ENCODE data around the gene MRPS2. TPM values are rescaled to one million over a fixed set of nuclear protein-coding genes. Genes with fewer than 3 reads are reported as not detected.

Gene MRPS2
- total RNA-seq, 1 donor from 2014 or later = 29.3 TPM

DNA sequence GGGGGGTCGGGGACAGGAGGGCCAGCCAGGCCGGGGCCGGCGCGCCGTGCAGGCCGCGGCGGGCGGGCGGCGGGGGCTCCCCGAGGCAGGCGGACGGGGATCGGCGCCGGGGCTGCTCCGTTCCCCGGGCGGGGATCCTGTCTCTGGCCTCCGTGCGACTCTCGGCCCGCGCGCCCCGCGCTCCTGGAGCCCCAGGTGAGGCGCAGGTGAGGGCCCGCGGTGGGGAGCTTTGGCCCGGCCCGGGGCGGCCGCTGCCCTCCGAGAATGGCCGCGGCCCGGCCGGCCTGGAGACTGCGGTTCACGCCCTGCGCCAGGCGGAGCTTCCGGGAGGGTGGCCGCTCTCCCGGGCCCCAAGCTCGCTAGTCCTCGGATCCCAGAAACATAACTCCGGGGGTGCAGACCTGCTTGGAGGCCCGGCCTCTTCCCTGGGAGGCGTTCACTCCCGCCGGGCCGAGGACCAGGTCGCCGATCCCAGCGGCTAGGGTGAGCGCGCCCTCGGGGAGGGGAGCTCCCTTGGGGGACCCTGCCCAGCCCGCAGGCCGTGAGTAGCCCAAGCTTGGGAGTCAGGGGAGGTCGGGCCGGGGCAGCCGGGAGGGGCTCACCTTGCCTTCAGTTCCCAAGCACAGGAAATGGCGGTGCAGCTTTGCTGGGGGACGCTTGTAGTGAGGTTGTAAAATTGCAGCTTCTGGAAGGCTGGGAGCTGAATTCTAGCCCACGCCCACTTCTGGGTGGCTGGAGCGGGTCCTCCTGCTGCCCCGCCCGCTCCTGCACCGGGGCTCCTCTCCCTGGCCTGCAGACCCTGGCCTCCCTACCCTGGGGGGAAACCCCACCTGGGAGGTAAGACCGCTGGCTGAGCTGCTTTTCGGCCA, 20.2 kb upstream of the MRPS2 start:
- no peak for DNase-seq (ENCODE audit: low spot score)

DNA sequence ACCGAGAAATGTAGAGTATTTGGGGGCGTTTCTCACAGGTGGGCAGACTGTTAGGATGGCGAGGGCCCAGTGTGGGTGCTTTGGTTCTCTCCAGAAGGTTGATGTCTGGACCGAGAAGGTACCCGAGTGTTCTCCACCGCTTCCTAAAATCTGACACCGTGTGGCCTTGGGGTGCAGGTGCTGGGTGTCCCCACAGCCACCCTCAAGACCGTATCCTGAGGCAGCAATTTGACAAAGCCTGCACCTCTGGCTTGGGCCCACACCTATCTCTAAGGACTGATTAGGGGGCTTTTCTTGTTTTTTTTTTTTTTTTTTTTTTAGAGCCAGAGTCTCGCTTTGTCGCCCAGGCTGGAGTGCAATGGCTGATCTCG, 19.6 kb upstream of the MRPS2 start:
- no peak for DNase-seq (ENCODE audit: low spot score)

DNA sequence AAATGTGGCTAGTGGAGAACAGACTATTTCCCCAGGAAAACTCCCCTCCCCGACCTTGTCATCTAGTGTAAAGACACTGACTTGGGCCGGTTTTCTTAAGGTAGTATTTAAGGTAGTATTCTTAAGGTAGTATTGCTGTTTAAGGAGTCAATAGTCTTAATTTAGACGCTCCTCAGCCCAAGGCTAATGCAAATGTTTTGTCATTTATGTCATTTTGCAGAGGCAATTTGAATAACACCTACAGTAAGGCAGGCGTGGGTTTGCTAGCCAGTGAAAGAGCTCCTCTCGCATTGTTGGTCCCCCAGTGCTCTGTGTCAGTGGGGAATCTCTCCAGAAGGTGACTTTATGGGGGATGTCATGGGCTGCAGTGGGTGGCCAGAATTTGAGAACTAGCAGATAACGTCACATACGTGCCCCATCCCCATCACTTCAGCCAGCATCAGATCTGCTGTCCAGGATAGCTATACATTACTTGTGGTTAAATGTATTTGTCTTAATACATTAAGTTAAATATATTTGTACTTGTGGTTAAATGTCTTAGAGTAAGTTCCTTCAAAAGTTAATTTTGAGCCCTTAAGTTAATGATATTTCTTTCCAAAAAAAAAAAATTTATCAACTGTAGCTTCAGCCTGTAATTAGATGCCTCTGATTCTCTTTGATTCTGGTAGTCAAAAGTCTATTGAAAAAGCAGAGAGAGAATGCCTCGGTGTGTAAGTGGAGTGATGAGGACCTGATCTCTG, 18.3 kb upstream of the MRPS2 start:
- DNase-seq (ENCODE audit: low spot score) = no peak

DNA sequence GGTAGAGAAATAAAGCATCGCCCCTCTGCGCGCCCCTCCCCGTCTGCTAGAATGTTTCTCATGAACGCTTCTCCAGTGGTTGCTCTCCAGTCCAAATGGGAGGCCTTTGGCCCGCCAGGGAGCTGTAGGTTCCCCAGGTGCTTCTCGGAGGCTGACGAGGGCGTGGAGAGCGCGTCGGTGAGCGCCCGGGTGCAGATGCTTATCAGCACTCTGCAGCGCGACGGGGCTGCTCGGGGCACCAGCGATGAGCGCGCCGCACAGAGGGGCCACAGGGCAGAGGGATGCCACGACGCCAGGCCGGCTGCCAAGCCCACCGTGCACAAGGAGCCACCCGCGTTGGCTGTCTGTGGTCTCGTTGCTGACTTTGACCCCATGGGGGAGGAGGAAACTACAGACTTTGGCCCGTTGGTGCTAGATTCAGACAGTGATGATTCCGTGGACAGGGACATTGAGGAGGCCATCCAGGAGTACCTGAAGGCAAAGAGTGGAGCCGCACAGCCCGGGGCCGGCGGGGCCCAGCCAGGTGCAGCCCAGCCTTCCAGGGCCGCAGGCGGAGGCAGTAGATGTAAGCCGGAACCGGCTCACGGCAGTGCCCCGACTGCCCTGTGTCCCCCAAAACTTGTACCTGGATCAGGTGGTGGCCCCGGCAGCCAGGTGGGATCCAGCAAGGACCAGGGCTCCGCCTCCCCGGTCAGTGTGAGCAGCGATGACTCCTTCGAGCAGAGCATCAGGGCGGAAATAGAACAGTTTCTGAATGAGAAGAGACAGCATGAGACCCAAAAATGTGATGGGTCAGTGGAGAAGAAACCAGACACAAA, 15.8 kb upstream of the MRPS2 start:
- DNase-seq (ENCODE audit: low spot score) = no peak

DNA sequence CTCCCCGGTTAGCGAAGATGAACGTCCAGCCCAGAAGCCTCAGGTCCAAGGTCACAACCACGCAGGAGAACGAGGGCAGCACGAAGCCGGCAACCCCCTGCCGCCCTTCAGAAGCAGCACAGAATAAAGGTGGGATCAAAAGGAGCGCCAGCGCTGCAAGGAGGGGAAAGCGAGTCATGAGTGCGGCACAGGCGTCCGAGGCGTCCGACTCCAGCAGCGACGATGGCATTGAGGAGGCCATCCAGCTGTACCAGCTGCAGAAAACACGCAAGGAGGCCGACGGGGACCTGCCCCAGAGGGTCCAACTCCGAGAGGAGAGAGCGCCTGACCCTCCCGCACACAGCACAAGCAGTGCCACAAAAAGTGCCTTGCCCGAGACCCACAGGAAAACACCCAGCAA, 15.1 kb upstream of the MRPS2 start:
- DNase-seq (ENCODE audit: low spot score) = no peak

DNA sequence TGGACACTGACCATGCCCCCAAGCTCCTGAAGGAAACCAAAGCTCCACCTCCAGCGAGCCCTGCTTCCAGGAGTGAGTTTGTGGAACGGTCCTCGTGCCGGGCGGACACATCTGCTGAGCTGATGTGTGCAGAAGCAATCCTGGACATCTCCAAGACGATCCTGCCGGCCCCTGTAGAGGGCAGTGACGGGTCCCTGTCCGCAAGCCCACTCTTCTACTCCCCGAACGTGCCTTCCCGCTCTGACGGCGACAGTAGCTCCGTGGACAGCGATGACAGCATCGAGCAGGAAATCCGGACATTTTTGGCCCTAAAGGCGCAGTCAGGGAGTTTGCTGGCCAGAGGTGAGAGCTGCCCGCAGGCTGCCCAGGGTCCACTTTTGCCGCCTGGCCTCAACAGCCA, 14.7 kb upstream of the MRPS2 start:
- no peak for DNase-seq (ENCODE audit: low spot score)

DNA sequence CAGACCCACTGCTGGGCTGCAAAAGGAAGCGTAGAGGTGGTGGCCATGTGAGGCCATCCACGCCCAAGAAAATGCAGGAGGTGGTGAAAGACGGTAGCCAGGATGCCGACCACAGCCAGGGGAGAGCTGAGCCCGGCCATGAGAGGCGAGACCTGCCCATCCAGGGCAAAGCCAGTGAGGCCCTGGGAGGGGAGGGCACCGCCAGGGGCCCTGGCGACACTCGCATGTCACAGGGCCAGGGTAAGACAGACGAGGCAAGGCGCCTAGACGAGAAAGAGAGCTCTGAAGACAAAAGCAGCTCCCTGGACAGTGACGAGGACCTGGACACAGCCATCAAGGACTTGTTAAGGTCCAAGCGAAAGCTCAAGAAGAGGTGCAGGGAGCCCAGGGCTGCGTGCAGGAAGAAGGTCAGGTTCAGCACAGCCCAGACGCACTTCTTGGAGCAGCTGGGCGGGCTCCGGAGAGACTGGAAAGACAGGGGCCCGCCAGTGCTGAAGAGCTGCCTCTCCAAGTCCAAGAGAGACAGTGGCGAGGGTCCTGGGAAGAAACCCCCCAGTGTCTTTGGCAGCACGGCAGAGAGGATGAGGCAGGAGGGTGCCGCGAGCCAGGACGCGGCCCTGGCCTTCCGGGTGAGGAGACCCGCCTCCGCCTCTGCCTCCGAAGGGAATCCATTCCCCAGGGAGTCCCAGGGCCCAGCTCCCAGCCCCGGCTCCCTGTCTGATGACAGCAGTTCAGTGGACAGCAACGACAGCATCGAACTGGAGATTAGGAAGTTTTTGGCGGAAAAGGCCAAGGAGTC, 14.0 kb upstream of the MRPS2 start:
- DNase-seq (ENCODE audit: low spot score) = no peak

DNA sequence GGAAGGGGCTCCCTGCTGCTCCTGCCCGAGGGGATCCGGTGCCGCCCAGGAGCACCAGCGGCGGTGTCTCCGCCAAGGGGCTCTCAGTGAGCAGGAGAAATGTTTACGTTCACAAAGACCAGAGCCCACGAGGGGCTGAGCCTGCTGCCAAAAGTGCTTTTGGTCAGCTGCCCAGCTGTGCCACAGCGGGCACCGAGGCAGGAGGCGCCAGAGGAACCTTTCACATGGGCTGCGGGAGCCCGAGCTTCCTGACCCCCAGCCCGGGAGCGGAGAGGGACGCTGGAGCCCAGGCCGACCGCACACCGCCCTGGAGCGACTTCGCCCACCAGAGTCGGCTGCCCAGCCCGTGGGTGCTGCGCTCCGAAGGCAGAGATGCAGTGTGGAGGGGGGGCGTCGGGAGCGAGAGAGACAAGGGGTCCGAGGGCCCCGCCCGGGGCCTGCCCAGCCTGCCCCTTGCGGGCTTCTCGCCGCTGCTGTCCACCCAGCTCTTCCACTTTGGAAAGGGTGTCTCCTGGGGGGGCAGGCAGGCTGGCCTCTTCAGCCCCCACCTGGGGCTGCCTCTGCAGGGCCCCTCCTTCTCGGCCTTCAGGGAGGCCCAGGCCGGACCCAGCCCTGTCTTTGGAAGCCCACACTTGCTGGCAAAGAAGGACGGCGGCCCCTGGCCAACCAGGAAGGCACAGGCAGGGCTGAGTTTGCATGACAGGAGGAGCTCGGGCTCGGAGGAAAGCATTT, 13.0 kb upstream of the MRPS2 start:
- DNase-seq (ENCODE audit: low spot score) = no peak

DNA sequence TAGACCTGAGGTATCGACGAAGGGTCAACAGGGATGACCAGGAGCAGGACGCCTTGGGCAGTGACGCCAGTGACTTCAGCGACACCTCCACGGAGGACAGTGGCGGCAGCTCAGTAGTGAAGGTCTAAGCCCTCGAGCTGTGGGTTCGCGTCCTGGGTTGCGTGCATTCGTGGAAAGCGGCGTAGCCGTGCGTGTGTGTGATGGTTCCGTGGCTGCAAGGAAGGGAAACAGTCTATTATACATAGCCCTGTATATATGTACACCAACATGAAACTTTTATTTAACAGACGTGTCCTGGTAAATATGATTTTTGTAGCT, 12.5 kb upstream of the MRPS2 start:
- DNase-seq (ENCODE audit: low spot score) = no peak

DNA sequence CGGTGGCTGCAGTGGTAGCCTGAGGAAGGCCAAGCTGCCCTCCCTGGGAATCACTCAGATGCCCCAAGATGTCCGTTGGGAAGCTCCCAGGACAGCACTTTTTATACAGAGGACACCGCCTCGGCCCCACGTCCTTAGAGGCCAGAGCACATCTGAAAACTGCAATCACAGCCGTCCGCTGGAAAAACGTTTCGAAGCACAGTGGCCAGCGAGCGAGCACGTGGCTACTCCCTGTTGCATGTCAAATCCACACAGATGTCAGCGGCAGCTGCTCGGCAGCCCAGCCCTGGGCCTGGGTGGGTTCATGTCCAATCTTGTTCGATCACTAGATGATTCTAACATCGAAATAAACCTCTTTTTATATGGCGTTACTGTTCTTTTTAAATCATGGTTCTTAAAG, 12.0 kb upstream of the MRPS2 start:
- DNase-seq (ENCODE audit: low spot score) = no peak

DNA sequence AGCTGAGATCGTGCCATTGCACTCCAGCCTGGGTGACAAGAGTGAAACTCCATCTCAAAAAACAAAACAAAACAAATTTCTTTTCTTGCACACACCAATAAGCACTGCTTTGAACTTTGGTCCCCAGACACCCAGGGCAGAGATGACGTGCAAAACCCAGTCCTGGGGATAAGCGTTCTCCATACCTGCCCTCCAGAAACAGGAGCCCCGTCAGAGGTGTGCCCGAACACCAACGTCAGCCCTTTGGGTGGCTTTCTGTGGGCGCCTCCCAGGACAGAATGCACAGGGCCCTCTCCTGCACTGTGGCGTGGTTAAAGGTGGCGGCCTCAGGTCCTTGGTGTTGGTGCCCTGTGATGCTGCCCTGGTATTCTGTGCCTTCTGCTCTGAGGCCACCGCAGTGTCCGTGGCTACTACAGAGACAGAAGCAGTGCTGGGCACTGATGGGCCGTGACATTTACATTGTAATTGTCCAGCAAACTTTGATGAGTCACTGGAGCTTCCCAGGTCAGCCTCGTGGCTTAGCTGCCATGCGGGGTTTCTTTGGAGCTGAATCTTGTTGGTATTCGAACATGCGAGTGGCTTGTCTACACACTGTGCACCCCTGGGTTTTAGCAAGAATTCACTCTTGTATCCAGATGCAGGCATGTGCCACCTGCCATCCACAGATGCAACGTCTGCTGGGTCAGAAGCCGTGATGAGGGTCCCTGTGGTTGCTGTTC, 11.1 kb upstream of the MRPS2 start:
- no peak for DNase-seq (ENCODE audit: low spot score)

DNA sequence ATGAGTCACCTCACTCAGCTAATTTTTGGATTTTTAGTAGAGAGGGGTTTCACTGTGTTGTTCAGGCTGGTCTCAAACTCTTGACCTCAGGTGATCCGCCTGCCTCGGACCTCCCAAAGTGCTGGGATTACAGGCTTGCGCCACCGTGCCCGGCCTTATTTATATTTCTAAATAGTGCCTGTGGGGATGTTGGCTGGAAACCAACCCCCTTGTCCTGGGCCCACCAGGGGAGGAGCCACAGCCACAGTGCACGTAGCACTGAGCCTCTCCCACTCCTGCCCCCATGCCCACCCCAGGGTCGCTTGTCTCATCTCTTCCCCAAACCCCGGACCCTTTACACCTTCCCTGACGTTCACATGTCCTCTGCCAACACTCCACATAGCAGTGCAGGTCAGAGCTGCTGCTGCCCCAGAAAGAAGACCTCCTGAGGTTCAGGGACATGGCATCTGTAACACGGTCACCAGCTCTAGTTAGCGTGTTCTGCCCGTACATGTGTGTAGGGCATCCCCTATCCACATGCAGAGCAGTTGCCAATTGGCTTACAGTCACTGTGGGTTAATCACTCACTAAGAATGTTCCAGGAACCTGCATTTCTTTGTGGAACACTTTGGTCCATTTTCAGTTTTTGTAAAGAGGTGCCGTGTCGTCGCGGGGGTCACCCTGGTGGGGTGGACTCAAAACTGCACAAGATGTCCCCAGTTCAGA, 10.2 kb upstream of the MRPS2 start:
- DNase-seq (ENCODE audit: low spot score) = no peak

DNA sequence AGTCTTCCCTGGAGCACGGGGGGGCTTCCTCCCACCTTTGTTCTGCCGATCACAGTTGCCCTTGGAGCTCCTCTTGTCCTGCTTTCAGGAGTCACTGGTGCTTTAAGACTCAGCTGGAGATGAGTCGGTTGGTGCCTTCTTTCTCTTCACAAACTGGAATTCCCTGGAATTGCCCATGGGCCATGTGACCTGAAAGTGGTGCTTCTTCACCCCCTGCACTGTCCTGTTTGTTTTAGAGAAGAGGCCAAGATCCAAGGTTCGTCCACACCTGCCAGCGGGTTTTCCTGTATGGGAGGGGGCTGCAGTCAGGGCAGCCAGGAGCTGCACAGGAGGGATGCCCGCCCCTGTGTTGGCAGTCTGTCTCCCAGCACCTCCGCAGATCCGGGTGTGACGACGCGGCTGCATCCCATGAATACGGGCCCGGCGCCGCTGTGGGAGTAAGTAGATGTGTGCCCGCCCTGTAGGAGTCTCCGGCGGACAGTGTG, 9.5 kb upstream of the MRPS2 start:
- DNase-seq (ENCODE audit: low spot score) = no peak

DNA sequence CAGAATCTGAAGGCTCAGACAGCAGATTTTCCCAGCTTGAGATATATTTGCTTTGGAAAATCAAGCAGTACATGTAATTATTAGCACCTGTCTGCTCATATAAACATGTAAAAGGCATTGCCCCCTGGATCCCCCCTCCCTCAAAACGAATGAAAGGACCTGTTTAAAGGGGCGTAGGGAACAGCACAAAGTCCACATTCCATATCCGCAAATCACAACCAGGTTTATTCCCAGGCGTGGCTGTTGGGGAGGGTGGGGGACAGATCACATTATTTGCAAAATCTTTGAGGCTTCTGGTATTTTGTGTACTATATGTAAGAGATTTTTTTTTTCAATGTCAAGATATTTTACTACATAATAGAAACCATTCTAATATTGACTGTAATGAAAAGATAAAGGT, 8.7 kb upstream of the MRPS2 start:
- no peak for DNase-seq (ENCODE audit: low spot score)

DNA sequence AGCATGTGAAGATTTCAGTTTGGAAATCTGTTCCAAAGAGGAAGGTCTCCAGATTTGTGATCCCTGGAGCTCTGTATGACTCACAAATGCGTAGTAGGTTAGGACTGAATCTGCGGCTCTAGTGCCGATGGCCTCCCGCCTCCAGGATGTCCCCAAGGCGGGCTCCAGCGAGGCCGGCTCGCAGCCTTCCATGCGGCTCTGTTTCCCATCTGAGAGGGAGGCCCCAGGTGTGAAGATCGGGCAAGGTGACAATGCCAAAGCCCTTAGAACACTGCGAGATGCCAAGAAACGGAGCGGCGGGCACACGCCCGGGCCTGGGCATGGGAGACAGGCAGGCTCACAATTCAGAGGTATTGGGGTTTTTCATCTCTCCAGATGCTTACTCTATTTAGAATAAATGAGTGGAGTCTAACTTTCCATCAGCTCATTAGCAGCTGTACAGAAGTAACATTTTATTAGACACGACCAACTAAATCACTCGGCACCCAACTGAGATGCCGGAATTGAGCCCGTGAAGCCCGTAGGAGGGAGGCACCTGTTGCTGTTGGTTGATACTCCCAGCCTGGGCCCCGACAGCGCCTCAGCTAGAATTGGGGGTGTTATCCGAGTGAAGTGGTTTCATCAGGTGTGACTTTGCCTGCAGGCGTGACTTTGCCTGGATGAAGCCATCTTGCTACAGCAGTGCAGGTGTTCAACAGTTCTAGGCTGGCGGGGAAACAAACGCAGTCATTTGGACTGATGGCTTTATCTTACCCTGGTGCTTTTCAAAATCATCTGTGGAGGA, 7.4 kb upstream of the MRPS2 start:
- no peak for DNase-seq (ENCODE audit: low spot score)

DNA sequence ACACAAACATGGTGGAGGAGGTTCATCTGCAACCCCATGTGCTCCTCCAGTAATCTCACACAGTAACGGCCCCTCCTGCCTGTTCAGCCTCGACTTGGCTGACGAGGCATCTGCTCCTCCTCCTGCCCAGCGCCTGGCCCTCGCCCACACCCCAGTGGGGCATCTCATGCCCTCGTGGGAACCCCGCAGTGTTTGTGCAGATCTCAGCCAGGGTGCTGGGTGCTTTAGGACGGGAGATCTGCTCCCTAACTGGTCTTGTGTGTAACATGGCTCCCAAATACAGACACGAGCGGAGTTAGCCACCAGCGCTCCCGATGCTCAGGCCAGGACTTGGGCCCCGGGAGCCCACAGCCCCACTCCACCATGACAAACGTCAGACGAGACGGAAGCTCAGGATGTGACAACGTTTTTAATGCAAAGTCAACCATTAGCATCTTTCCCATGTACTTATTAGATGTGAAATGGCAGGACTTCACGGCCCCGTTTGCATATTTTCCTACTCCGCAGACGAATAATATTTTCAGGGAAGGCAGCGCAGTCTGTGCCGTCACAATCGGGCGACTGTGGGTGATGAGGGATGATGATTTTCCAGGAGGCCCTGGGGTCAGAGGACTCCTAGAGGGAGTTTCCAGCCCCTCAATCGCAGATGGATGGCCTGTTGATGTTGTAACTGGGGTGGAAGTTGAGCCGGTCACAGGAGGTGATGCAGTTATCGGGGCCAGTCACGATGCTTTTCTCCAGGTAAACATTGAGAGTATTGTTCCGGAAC, 5.5 kb upstream of the MRPS2 start:
- no peak for DNase-seq (ENCODE audit: low spot score)

DNA sequence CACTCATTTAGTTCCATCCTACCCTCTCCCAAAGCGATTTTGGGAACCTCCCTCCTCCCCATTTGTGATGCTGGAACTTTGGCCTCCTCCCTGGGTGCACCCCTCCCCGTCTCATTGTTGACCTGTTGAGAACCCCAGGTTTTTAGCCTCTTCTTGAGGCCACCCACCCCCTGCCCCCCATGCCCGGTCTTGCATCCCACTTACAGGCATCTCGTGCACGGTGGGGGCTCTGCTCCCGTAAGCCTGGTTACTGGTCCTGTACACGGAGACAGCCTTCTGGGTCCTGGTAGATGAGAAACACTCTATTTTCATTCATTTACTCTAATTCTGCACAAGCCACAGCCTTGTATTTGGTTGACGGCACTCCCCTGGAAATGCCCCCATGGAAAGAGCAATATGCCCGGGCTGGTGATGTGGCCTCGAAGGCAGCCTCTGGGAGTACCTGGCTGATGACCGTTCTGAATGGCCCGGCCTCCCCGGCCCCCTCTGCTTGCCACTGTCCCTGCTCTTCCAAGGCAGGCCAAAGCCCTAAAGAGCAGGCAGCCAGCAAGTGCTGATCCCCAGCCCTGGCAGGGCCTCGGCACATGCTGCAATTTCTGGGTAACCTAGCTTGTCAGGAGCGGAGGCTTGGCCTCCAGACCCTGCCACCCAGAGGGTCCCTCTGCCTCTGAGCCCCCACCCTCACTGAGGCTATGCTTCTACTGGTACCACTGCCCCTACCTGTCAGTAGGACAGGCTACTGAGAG, 1.9 kb upstream of the MRPS2 start:
- no peak for DNase-seq (ENCODE audit: low spot score)
